Measurements from ENCODE around the gene ABCC8. TPM values are rescaled to one million over a fixed set of nuclear protein-coding genes. Genes with fewer than 3 reads are reported as not detected.

The ABCC8 gene
- total and polyA plus RNA-seq, 9 of the 15 experiments (the other 6 are each of a cell fraction or from before 2014, with no cell fraction given): not detected

GRCh38 chr11:17411418-17411817, 65.2 kb downstream of the ABCC8 start:
- 4% methylated on average over 6 of the region's 6 CpGs for WGBS (ENCODE audit: insufficient coverage, low coverage, missing lambda C conversion rate)
- intact Hi-C loops (cut with micrococcal nuclease) (no loop called here), in situ Hi-C loops (cut with MboI) (no loop called here)
- no peak overlapping the region for H3K4me2 ChIP-seq (ENCODE audit: insufficient read depth, low read length)
- no peaks in the 10 kb centered on the region for H3K79me2 ChIP-seq (ENCODE audit: control insufficient read depth, insufficient read depth, low read length)
- H3K9me3 ChIP-seq (replicated peaks; ENCODE audit: control insufficient read depth, insufficient read depth, low read depth, low read length): no peaks in the 10 kb centered on the region
- no peaks in the 10 kb centered on the region for H3K9me1 ChIP-seq (ENCODE audit: control insufficient read depth, insufficient read depth, low read length)
- H3K4me3 ChIP-seq: no peak overlapping the region
- H3K27ac ChIP-seq (ENCODE audit: extremely low read depth, low read depth, low read length): no peak overlapping the region
- H4K20me1 ChIP-seq (replicated peaks; ENCODE audit: control insufficient read depth, insufficient read depth, low read length): no peaks in the 10 kb centered on the region
- ATAC-seq: no peak
- no peak for DNase-seq (ENCODE audit: extremely low read depth in 1 of 4, low spot score in 3 of 4)
- no TSS peak for BruUV-seq (replicated peaks)
- H2AFZ ChIP-seq (ENCODE audit: low read depth, low read length): no peak overlapping the region
- CTCF ChIA-PET (ENCODE audit: low intra/inter-chr PET ratio): no interaction called here
- TF ChIP-seq BCOR (IDR thresholded peaks at IDR 0.05): peak; percentile 59; the same call in 1 of the 2 replicates
- no peak for TF ChIP-seq NFE2L1 (tag; IDR thresholded peaks at IDR 0.05; ENCODE audit: borderline replicate concordance, low read depth)
- TF ChIP-seq PML (IDR thresholded peaks at IDR 0.05; ENCODE audit: low read length): no peak
- peak; percentile 98 for TF ChIP-seq ZFP36 (IDR thresholded peaks at IDR 0.05; ENCODE audit: low read depth, low read length, partially characterized antibody)
- peak; percentile 77 for TF ChIP-seq RBM25 (IDR thresholded peaks at IDR 0.05; ENCODE audit: low read depth, low read length, severe bottlenecking)
- peak; percentile 85 for TF ChIP-seq ZNF436 (CRISPR knock-in tag; IDR thresholded peaks at IDR 0.05)
- H3K36me3 ChIP-seq (ENCODE audit: control insufficient read depth, insufficient read depth, low read length): no peaks in the 10 kb centered on the region
- H3K27me3 ChIP-seq (ENCODE audit: control insufficient read depth in 2 of 2, insufficient read depth in 2 of 2, low read length in 2 of 2): peaks cover 2 to 49% of the 10 kb centered on the region in 2 experiments; a peak in 4 of 5 replicates
- POLR2A ChIA-PET: interaction anchor here (0.7 kb wide), 1 partner anchor 75 kb away, joined by 3 read pairs; no protein-coding TSS in a partner anchor
- H3K4me1 ChIP-seq (replicated peaks in 1 of 2; ENCODE audit: control insufficient read depth in 2 of 2, insufficient read depth in 2 of 2, low read length in 2 of 2): peaks cover 0 to 3% of the 10 kb centered on the region in 2 experiments; a peak in 1 of 5 replicates
- no peak overlapping the region for H3K9ac ChIP-seq (ENCODE audit: insufficient read depth in 1 of 2, low read depth in 2 of 2, low read length in 2 of 2)
- no peak for FAIRE-seq
